ENCODE measurements around the gene AGMO. TPM values are rescaled to one million over a fixed set of nuclear protein-coding genes. Genes with fewer than 3 reads are reported as not detected.

AGMO gene
- total and polyA plus RNA-seq, 2 donors (not counting 1 experiment from before 2014, with no cell fraction given) = 0.06 TPM; not detected in 1

GRCh38 chr7:15336146-15336545 is 225.7 kb downstream of the AGMO start:
- Histone ChIP-seq H3K27ac (ENCODE audit: insufficient read depth, low read length) (no peak overlapping the region), H3K4me2 (ENCODE audit: extremely low read depth, insufficient read depth, low read length) (no peak overlapping the region), H3K79me2 (ENCODE audit: control insufficient read depth, insufficient read depth, low read length) (no peaks in the 10 kb centered on the region), H4K20me1 (ENCODE audit: control insufficient read depth, extremely low read depth, insufficient read depth, low read length) (no peaks in the 10 kb centered on the region), H3K9me3 (ENCODE audit: control insufficient read depth, insufficient read depth, low read depth, low read length) (no peaks in the 10 kb centered on the region), H3K27me3 (ENCODE audit: control insufficient read depth, insufficient read depth, low read length) (no peaks in the 10 kb centered on the region), H3K4me3 (replicated peaks in 1 of 4; ENCODE audit: control extremely low read depth in 1 of 4, insufficient read depth in 1 of 4, low read depth in 3 of 4, low read length in 4 of 4) (no peak overlapping the region), H3K4me1 (ENCODE audit: control insufficient read depth, extremely low read depth, insufficient read depth, low read length) (no peaks in the 10 kb centered on the region), H3K9ac (ENCODE audit: insufficient read depth, low read length) (no peak overlapping the region), H3K36me3 (ENCODE audit: control insufficient read depth, insufficient read depth, low read length) (no peaks in the 10 kb centered on the region), H2AFZ (ENCODE audit: low read length) (no peak overlapping the region)
- TF ChIP-seq EZH2 (IDR thresholded peaks at IDR 0.05; ENCODE audit: low read length, missing control alignments) (no peak), CTCF (conservative IDR thresholded peaks at IDR 0.05 in 1 of 2, IDR thresholded peaks at IDR 0.05 in 1 of 2; ENCODE audit: low read depth in 1 of 2, low read length in 2 of 2) (no peak)
- DNase-seq (ENCODE audit: low read depth in 2 of 2) = peak in 1 of 2 donors; percentile 25

GRCh38 chr7:15335390-15335789 is 226.4 kb downstream of the AGMO start:
- H3K27me3 ChIP-seq (ENCODE audit: control insufficient read depth, insufficient read depth, low read length) = no peaks in the 10 kb centered on the region
- no peaks in the 10 kb centered on the region for H3K9me3 ChIP-seq (ENCODE audit: control insufficient read depth, insufficient read depth, low read depth, low read length)
- no peaks in the 10 kb centered on the region for H3K79me2 ChIP-seq (ENCODE audit: control insufficient read depth, insufficient read depth, low read length)
- H3K27ac ChIP-seq (ENCODE audit: insufficient read depth, low read length) = no peak overlapping the region
- no peaks in the 10 kb centered on the region for H3K4me1 ChIP-seq (ENCODE audit: control insufficient read depth, extremely low read depth, insufficient read depth, low read length)
- no peak overlapping the region for H3K9ac ChIP-seq (ENCODE audit: insufficient read depth, low read length)
- no peak overlapping the region for H3K4me2 ChIP-seq (ENCODE audit: extremely low read depth, insufficient read depth, low read length)
- no peaks in the 10 kb centered on the region for H4K20me1 ChIP-seq (ENCODE audit: control insufficient read depth, extremely low read depth, insufficient read depth, low read length)
- H2AFZ ChIP-seq (ENCODE audit: low read length) = no peak overlapping the region
- no peak overlapping the region for H3K4me3 ChIP-seq (replicated peaks in 1 of 4; ENCODE audit: control extremely low read depth in 1 of 4, insufficient read depth in 1 of 4, low read depth in 3 of 4, low read length in 4 of 4)
- no peak for TF ChIP-seq EZH2 (IDR thresholded peaks at IDR 0.05; ENCODE audit: low read length, missing control alignments)
- no peak for TF ChIP-seq CTCF (conservative IDR thresholded peaks at IDR 0.05 in 1 of 2, IDR thresholded peaks at IDR 0.05 in 1 of 2; ENCODE audit: low read depth in 1 of 2, low read length in 2 of 2)
- DNase-seq (ENCODE audit: low read depth in 2 of 2) = no peak
- H3K36me3 ChIP-seq (ENCODE audit: control insufficient read depth, insufficient read depth, low read length) = no peaks in the 10 kb centered on the region

- H3K4me3 ChIP-seq (replicated peaks in 1 of 4; ENCODE audit: control extremely low read depth in 1 of 4, insufficient read depth in 1 of 4, low read depth in 3 of 4, low read length in 4 of 4) = no peak overlapping the region
- no peak overlapping the region for H3K27ac ChIP-seq (ENCODE audit: insufficient read depth, low read length)
- no peaks in the 10 kb centered on the region for H3K27me3 ChIP-seq (ENCODE audit: control insufficient read depth, insufficient read depth, low read length)
- no peaks in the 10 kb centered on the region for H3K79me2 ChIP-seq (ENCODE audit: control insufficient read depth, insufficient read depth, low read length)
- H3K9me3 ChIP-seq (ENCODE audit: control insufficient read depth, insufficient read depth, low read depth, low read length) = no peaks in the 10 kb centered on the region
- TF ChIP-seq CTCF (conservative IDR thresholded peaks at IDR 0.05 in 1 of 2, IDR thresholded peaks at IDR 0.05 in 1 of 2; ENCODE audit: low read depth in 1 of 2, low read length in 2 of 2) (no peak), EZH2 (IDR thresholded peaks at IDR 0.05; ENCODE audit: low read length, missing control alignments) (no peak)
- no peaks in the 10 kb centered on the region for H4K20me1 ChIP-seq (ENCODE audit: control insufficient read depth, extremely low read depth, insufficient read depth, low read length)
- H3K9ac ChIP-seq (ENCODE audit: insufficient read depth, low read length) = no peak overlapping the region
- H3K4me2 ChIP-seq (ENCODE audit: extremely low read depth, insufficient read depth, low read length) = no peak overlapping the region
- peak in 1 of 2 donors; percentile 27 for DNase-seq (ENCODE audit: low read depth in 2 of 2)
- H3K4me1 ChIP-seq (ENCODE audit: control insufficient read depth, extremely low read depth, insufficient read depth, low read length) = no peaks in the 10 kb centered on the region
- no peaks in the 10 kb centered on the region for H3K36me3 ChIP-seq (ENCODE audit: control insufficient read depth, insufficient read depth, low read length)
- no peak overlapping the region for H2AFZ ChIP-seq (ENCODE audit: low read length)
Measured at GRCh38 chr7:15334536-15335263, 227.1 kb downstream of the AGMO start.
